ENCODE measurements around the gene SRC. TPM values are rescaled to one million over a fixed set of nuclear protein-coding genes. Genes with fewer than 3 reads are reported as not detected.

Gene SRC
- total RNA-seq, 4 donors from 2014 or later = 21.8 to 30.9 (median 25.1) TPM

GRCh38 chr20:37329481-37330165, 16.3 kb upstream of the SRC start:
- TF ChIP-seq POLR2A (IDR thresholded peaks at IDR 0.05) (no peak), CTCF (IDR thresholded peaks at IDR 0.05) (no peak)
- DNase-seq (ENCODE audit: low spot score in 2 of 2) = no peak
- no peak overlapping the region for H3K4me3 ChIP-seq (ENCODE audit: low read depth, poor library complexity, severe bottlenecking)
- WGBS, 2 donors = 84 to 91% methylated on average over 6 of the region's 6 CpGs
- intact Hi-C loops (cut with DNase I; ENCODE audit: low total_unique reads) = no loop called here

- no peak for DNase-seq (ENCODE audit: low spot score in 2 of 2)
- TF ChIP-seq CTCF (IDR thresholded peaks at IDR 0.05) (no peak), POLR2A (IDR thresholded peaks at IDR 0.05) (no peak)
- no peak overlapping the region for H3K4me3 ChIP-seq (ENCODE audit: low read depth, poor library complexity, severe bottlenecking)
- WGBS, 2 donors = 93 to 95% methylated on average over 6 of the region's 6 CpGs
- intact Hi-C loops (cut with DNase I; ENCODE audit: low total_unique reads) = no loop called here
Measured at GRCh38 chr20:37330316-37330715, 15.6 kb upstream of the SRC start.

GRCh38 chr20:37331060-37331857, 14.7 kb upstream of the SRC start:
- no peak for DNase-seq (ENCODE audit: low spot score in 2 of 2)
- TF ChIP-seq CTCF (IDR thresholded peaks at IDR 0.05) = no peak
- TF ChIP-seq POLR2A (IDR thresholded peaks at IDR 0.05) = no peak
- 73 to 76% methylated on average over 11 of the region's 11 CpGs for whole genome bisulfite sequencing, 2 donors
- H3K4me3 ChIP-seq (ENCODE audit: low read depth, poor library complexity, severe bottlenecking) = no peak overlapping the region
- intact Hi-C loops (cut with DNase I; ENCODE audit: low total_unique reads) = no loop called here

GRCh38 chr20:37333130-37333847, 12.7 kb upstream of the SRC start:
- no peak for DNase-seq (ENCODE audit: low spot score in 2 of 2)
- no peak for TF ChIP-seq POLR2A (IDR thresholded peaks at IDR 0.05)
- no peak for TF ChIP-seq CTCF (IDR thresholded peaks at IDR 0.05)
- WGBS, 2 donors = 90 to 92% methylated on average over 9 of the region's 9 CpGs
- intact Hi-C loops (cut with DNase I; ENCODE audit: low total_unique reads) = no loop called here
- no peak overlapping the region for H3K4me3 ChIP-seq (ENCODE audit: low read depth, poor library complexity, severe bottlenecking)

- intact Hi-C loops (cut with DNase I; ENCODE audit: low total_unique reads) = no loop called here
- H3K4me3 ChIP-seq (ENCODE audit: low read depth, poor library complexity, severe bottlenecking) = no peak overlapping the region
- TF ChIP-seq POLR2A (IDR thresholded peaks at IDR 0.05) (no peak), CTCF (IDR thresholded peaks at IDR 0.05) (peak in 1 of 3 donors; percentile 56)
- no peak for DNase-seq (ENCODE audit: low spot score in 2 of 2)
- 86 to 90% methylated on average over 16 of the region's 16 CpGs for WGBS, 2 donors
Measured at GRCh38 chr20:37333848-37334318, 12.1 kb upstream of the SRC start.

Measured in lower leg skin (tissue), 4 donors.